Lower leg skin (tissue), 4 donors: ENCODE results near the gene TMEM82. TPM values are rescaled to one million over a fixed set of nuclear protein-coding genes. Genes with fewer than 3 reads are reported as not detected.

Experiments
- DNase-seq, 2 donors: peaks; one replicate each; pipeline ENCODE4 v3.0.0-alpha.2; 2019; ENCODE audit warnings: low spot score in 2 of 2
- H3K4me3 ChIP-seq: fragments of 200-600 bp; sonication (generic); 2 replicates; pipeline ENCODE4 v1.5.1; 2017; ENCODE audit warnings: mild to moderate bottlenecking, low read depth; ENCODE audit not compliant: poor library complexity, severe bottlenecking
- CTCF ChIP-seq, 3 donors: fragments of 450-650 bp; IDR thresholded peaks; one replicate each; pipeline ENCODE4 v1.5.1; 2016; ENCODE audit warnings: antibody characterized with exemption in 3 of 3, mild to moderate bottlenecking in 3 of 3, moderate library complexity in 2 of 3
- POLR2A ChIP-seq, 2 donors: fragments of 450-650 bp; IDR thresholded peaks; one replicate each; pipeline ENCODE4 v1.6.1; 2016 to 2017; ENCODE audit warnings: antibody characterized with exemption in 2 of 2, mild to moderate bottlenecking in 1 of 2, moderate library complexity in 1 of 2
- WGBS, 2 donors: methylation state at CpG; one replicate each; pipeline ENCODE4 v1.1.5; 2018; 5-methylcytosine and 5-hydroxymethylcytosine counted together
- intact Hi-C: fragments of 100-400 bp; cut with DNase I; formaldehyde crosslinking; loops from one replicate; pipeline ENCODE4 v1.15.0; 2023; ENCODE audit warnings: low total_unique reads
- total RNA-seq, 4 donors: library from RNA; depleted of rRNA; stranded (reverse); fragments of >200 nt; gene quantifications; one replicate each; pipeline ENCODE4 v1.1.0, GENCODE V29; 2016

The TMEM82 gene
- total RNA-seq, 4 donors from 2014 or later, result not detected

- H3K4me3 ChIP-seq, result no peak overlapping the region
- no peak for DNase-seq
- TF ChIP-seq CTCF (IDR thresholded peaks at IDR 0.05) (no peak), POLR2A (IDR thresholded peaks at IDR 0.05) (no peak)
- WGBS, 2 donors, result 78 to 88% methylated on average over 24 to 27 of the region's 30 CpGs
- intact Hi-C loops, result no loop called here
Observed at GRCh38 chr1:15744122-15744679, 1.9 kb downstream of the TMEM82 start.

GRCh38 chr1:15747378-15747777 is 5.1 kb downstream of the TMEM82 start:
- no peak for TF ChIP-seq CTCF (IDR thresholded peaks at IDR 0.05)
- TF ChIP-seq POLR2A (IDR thresholded peaks at IDR 0.05), result no peak
- no peak for DNase-seq
- intact Hi-C loops, result no loop called here
- WGBS, 2 donors, result 72 to 75% methylated on average over 7 to 8 of the region's 8 CpGs
- no peak overlapping the region for H3K4me3 ChIP-seq

GRCh38 chr1:15748264-15748663 is 6.0 kb downstream of the TMEM82 start:
- WGBS, 2 donors, result 83 to 95% methylated on average over 5 of the region's 5 CpGs
- TF ChIP-seq CTCF (IDR thresholded peaks at IDR 0.05) (no peak), POLR2A (IDR thresholded peaks at IDR 0.05) (no peak)
- no peak for DNase-seq
- intact Hi-C loops, result no loop called here
- no peak overlapping the region for H3K4me3 ChIP-seq

GRCh38 chr1:15748690-15749398 is 6.5 kb downstream of the TMEM82 start:
- intact Hi-C loops, result no loop called here
- DNase-seq, result no peak
- TF ChIP-seq POLR2A (IDR thresholded peaks at IDR 0.05) (no peak), CTCF (IDR thresholded peaks at IDR 0.05) (no peak)
- no peak overlapping the region for H3K4me3 ChIP-seq
- WGBS, 2 donors, result 87 to 92% methylated on average over 9 to 10 of the region's 10 CpGs

GRCh38 chr1:15749399-15750291 is 7.3 kb downstream of the TMEM82 start:
- no peak for DNase-seq
- 60 to 66% methylated on average over 15 of the region's 19 CpGs for WGBS, 2 donors
- TF ChIP-seq CTCF (IDR thresholded peaks at IDR 0.05) (no peak), POLR2A (IDR thresholded peaks at IDR 0.05) (no peak)
- intact Hi-C loops, result no loop called here
- H3K4me3 ChIP-seq, result no peak overlapping the region
